Activated T-cell treated with anti-CD3 and anti-CD28 coated beads for 1 hour (primary cell): ENCODE measurements around the gene SMIM21.

ENCODE experiments used
- DNase-seq: peaks from one replicate; pipeline ENCODE4 v3.0.0-alpha.2; 2020; ENCODE audit warnings: low read depth

Gene SMIM21

DNA sequence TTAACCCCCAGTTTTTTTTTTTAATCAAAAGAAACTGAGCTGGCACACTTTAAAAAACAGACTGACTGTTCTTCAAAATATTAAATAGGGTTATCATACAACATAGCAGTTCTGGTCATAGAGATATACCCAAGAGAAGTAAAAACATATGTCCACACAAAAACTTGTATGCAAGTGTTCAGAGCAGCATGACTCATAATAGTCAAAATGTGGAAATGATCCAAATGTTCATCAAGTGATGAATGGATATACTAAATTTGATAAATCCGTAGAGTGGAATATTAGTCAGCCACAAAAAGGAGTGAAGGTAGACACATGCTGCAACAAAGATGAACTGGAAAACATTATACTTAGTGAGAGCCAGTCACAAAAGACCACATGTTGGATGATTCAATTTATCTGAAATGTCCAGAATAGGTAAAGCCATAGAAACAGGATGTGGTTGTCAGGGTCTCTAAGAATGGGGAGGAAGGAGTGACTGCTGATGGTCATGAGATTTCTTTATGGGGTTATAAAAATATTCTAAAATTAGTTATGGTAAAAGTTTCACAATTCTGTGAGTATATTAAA, 5.1 kb downstream of the SMIM21 start:
- DNase-seq: no peak

DNA sequence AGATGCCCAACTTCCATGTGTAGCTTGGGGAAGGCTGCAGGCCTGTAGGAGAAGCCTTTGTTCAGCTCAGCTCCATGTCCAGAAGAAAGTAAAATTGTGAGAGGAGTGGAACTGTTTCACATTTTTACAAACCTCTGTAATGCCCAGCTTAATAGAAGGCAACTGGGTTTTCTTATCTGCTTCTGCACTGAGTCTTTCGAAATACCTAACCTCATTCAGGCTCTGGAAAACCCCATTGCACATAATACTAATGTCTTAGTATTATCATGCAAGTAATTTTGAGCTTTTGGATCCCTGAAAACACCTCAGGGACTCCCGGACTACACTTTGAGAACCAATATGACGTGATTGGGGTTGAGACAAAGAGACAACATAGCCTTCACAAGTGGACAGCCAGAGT, 5.8 kb downstream of the SMIM21 start:
- no peak for DNase-seq

DNA sequence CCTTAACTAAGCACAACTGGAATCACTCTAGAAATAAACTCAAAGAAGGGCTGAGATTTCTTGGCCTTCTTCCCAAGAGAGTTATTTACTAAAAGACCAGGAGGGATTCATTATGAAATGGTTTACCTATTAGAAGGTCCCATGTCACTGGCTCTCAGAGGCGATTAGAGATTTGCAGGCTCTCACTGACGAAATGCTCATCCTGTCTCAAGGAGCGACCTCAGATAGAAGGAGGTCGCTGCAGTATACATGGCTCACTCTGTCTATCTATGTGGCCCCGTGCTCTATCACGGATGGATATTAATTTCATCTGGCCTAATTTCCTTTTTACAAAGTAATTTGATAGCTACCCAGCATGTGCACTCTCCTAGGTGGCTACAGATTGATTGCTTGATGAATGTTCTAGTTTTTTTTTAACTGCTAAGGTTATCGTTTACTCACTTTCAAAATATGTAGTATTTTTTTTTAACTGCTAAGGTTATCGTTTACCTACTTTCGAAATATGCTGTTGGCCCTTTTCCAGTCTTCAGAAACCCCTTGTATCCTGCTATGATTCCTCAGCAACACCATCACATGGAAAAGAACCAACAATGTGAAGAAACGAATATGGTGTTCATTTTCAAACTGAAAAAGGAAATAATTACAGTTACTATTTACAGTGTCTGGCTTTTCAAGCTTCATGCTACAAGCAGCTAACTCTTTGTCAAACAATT, 9.1 kb downstream of the SMIM21 start:
- DNase-seq: no peak

DNA sequence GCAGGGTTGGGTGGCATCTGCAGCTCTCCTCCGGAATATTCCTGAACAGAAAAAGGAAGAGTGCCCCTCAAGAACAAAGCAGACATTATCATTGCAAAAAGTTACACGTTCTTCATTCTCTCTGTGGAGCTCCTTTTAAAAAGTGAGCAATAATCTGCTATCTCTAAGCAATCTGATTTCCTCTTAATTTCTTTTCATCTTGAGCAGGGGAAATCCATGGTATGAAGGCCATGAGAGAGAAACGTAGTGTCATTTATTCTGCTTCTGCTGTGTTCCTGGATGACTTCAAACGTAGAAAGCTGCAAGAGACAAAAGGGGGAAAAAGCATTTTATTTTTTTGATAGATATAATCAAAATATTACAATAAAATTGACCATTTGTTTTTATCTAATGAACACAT, 16.9 kb downstream of the SMIM21 start:
- DNase-seq: no peak

DNA sequence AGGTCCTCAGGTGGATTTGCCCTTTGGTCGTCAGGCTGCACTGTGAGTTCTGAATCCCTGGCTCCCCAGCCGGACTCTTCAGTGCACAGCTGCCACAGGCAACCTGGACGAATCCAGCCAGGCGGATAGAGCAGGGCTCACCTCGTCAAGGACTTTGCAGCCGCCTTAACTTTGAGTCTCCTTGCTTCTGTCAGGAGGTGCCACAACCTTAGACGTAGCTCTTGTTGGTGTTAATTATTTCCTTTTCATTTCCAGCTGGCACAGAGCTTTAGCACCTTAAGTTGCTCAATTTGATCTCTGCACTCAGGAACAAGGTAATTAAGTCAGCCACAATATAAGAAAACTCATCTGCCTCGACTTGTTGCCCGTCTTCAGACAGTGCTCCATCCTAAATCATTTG, 17.7 kb downstream of the SMIM21 start:
- DNase-seq: no peak

DNA sequence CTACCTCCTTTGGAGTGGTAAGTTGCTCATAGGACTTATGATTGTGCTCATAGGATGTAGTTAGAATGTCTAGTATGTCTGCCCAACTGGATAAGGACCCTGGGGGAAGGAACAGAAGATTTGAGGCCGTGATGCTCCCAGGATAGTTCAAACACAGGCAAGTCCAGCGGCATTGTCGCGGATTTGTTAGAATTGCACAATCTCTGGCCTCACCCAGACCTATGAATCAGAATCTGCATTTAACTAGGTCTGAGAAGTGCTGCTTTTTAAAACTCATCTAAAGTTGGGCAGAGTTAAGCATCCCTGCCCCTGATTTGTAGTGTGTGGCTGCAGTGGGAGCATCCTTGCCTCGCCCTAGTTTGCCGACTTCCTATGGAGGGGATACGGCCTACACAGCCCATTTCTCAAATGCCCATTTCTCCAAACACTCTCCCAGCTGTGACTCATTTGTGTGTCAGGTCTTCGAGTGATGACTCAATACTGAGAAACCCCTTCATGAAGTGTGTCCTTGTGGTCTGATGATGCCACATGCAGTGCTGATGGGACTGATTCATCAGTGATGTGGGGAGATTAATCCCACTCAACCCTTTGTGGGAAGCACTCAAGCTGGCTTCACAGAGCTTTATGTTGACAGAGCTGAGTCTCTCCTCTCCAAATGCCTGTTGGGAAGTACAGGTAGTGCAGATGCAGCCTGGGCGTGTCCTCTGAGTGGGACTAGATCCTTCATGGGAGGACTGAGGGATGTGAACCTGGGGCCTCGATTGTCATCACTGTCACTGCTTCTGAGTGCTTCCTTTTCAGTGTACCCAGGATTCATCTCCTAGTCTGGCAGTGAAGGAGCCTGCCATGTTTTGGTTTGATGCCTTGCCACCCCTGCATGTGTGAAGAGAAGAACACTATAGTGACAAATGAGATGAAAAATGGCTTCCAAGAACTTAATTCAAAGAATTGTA, 18.7 kb downstream of the SMIM21 start:
- DNase-seq: no peak

DNA sequence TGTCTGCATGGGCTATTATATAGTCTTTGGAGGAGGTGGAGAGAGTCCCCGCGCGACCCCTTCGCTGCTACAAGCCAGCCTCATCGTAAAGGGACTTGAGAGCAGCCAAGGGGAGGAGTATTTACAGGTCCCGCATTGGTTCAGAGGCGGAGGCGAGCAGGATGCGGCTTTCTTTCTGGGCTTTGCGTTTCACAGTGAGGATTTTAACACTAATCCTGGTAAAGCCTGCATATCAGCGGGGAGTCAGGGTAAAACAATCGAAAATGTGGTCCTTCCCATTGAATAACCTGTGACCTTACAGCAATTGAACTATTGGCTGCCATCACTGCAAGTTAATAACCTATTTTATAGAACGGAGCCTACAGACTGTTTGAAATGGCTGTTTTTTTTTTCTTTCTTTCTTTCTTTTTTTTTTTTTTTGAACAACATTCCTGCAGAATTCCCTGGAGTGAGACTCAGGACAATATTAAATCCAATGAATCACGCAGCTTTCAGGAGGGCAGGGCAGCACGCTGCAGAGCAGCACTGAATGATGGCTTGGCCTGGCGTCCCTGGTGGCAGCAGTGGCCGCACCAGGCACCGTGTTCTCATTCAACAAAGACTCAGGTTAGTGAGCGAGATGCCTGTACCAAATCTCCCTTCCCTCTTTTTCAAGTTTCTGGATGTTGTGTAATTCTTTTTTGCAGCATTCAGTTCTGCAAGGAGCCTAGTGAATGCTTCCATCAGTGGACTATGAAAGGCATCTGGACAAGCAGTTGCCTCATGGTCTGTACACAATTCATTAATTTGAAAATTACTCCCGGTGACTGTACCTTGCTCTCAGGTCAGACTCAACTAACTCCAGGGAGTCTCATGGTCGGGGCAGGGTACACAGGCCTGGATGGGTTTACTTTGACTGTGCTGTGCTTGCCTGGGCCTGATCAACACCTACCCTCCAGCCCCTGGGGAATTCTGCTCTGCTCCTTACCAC, 19.8 kb downstream of the SMIM21 start:
- no peak for DNase-seq

DNA sequence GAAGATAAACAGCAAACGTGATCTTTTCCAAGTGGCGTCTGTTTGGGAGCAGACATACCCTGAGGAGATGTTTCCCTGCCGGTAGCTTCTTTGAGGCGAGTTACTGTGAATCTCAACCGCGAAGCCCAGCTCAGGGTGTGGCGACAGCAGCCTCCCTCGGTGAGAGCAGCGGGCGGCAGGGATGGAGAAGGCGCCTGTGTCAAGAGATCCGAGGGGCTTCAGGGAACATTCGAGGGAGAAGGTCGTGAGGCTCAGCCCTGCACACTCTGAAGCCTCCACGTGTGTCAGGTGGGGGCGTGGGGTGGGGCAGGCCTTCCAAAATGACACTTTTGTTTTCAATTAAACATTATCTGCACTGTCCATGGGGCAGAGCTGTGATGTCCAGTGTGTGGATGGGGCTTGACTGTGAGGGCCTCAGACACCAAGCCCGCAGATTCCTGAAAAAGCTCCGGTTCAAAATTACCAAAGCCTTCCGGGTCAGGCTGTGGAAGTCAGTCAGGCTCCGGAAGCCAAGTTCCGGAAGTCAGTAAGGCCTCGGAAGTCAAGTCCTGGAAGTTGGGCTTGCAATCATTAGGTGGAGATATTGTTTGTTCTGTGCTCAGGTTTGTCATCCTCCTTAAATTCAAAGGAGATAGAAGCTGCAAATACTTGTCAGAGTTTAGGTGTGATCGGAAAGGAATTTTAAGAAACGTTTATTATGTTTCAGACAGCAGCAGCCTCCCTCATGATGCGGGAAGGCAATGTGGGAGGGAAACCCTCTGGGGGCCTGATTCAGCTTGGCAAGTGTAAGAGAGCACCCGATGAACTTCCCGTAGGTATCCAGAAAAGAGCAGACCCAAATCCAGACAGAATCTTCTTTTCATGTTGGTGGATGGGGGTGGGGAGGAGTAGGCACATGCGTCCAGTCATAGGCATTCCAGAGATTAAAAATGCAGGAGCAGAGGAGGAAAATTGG, 20.7 kb downstream of the SMIM21 start:
- no peak for DNase-seq

DNA sequence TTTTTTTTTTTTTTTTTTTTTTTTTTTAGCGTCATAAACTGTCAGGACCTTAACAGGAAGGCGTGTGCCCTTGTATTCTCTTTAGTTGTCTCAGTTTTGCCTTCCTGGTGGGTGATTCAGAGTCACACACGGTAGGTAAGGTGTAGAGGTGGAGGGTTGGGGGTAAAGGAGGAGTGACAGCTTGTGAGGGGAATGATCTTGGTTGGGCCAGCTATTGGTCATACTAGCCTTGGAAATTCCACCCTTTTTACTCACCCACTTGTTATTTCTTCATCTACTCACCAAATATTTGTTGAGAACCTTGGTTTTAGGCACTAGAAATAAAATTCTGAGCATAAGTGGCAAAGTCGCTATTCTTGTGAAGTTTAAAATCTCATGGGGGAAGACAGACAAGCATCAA, 22.2 kb downstream of the SMIM21 start:
- DNase-seq: no peak

DNA sequence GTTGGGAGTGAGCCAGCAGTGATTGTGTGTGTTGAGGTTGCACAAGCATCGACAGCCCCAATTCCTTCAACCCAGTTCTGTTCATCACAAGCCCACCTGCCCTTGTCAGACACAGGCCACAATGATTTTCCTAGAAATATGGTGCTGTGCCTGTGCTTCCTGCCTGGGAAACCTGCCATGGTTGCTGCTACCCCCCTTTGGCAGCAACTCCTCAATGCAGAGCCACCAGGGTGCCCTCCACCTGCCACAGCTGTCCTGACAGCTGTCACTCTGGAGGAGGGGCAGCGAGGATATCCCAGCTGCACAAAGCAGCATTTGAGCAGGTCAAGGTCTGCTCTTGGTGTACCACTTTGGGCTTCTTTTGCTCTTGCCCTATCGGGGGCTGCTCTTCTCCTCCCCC, 27.1 kb downstream of the SMIM21 start:
- DNase-seq: no peak

DNA sequence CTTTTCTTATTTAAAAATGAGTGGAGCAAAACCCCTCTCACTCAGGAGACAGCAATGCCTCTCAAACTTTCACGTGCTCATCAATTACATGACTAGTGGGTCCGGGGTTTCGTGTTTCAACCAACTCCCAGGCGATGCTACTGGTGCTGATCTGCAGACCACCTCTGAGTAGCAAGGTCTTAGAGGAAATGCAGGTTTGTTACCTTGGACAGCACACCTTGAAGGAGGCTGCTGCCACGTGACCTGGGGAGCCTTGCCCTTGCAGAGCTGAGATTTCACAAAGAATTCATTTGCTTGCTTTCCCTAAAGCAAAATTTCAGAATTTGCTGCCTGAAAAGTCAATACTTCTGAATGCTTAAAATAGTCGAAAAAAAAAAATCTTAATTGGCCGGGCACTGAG, 32.4 kb downstream of the SMIM21 start:
- DNase-seq: no peak

DNA sequence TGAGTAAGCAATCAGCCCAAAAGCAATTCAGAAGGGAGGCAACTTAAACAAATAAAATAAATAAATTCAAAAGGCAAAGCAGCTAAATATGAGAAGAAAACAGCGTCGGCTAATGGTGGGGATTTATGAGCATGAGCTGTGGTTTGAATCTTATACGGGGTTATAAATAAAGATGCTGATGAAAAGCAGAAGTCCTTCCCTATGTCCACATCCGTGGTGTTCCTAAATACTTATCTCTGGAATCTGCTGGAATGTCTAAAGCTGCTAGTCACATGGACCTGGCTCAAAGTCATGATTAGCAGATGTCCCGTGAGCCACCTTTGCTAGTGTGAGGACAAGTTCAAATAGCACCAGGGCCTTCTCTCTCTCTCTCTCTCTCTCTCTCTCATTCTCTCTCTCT, 33.8 kb downstream of the SMIM21 start:
- no peak for DNase-seq

DNA sequence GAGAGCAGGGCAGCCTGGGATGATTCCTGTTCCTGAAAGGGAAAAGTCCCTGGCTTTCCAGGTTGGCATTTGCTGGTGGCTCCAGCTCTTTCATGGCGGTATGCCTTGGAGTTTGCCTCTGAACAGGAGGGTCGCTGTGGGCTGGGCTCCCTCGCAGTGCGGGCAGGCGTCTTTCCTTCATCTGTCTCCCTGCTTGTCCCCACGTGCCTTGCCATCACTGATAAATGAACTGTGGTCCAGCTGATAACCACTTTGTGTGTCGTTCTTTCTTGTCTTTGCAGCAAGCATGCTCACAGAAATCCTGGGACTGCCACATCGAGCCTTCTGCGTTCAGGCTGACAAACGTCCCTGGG, 35.3 kb downstream of the SMIM21 start:
- no peak for DNase-seq

DNA sequence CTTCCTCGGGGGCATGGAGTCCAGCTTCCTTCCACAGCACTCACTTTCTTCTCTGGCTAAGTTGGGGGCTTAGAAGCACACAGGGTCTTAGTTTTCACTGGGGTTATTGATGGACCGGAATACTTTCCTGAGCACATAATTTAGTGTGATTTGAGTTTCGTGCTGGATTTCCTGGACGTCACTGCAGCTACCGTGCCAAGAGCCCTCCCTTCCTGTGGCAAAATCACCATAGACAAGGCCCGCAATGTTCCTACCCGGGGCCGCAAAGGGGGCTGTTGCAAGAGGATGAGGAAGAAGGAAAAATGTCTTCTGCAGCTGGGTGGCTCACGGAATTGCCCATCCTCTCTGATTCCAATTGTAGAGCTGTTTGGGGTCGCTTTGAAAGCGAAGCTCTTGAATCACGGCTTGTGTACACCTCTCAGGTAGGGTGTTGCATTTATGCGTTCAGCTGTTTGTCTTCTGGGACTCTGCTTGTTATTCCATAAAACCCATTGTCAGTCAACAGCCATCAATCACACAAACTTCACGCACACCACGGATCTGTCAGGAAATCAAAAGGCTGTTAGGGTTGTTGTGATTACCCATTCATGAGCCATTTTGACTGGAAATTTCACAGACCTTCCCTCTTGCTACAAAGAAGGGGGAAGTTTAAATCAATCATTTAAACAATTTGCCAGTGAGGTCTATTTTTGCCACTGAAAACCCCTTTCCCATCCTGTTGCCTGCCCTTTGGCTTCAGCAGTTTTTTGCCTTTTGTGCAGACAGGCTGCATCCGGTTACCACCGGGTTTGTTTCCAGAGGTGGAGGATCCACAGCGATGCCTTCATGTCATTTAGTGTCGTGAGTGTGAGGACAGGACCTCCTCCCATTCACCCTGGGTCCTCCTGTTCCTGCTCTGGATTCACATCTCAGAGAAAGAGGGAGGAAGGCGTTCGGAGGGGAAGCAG, 36.0 kb downstream of the SMIM21 start:
- DNase-seq: no peak

DNA sequence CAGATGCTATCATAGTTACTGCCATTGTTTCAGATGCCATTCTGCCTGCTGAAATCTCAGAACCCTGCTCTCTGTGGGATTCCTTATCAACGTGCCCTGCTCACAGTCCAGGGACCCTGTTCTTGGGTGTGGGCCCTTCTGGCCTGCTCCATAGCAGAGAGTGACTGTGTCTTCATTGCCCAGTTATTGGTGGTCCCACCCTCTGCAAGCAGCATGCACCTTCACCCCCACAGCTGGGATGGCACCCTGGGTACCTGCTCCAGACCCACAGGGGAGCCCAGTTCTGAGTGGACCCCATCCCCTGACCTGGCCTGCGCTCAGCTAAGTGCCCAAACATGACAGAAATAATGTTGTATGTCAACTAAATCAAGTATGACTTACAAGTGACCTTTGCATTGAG, 36.6 kb downstream of the SMIM21 start:
- no peak for DNase-seq

DNA sequence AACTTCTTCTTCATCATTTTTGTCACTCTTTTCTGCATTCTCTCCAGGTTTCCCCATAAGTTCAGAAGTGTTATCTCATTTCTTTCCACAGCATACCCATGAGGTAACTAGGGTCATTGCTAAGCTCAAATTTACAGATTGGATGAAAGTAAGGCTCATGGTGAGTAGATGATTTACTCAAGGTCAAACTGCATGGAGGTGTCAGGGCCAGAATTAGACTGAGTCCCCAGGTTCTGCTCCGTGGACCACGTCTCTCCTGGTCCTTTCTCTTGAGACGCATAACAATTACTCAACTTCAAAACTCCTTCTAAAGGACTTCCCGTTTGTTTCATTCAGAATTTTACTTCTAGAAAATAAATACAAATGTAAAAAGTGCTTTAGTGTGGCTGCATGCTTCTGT, 43.4 kb downstream of the SMIM21 start:
- DNase-seq: no peak

DNA sequence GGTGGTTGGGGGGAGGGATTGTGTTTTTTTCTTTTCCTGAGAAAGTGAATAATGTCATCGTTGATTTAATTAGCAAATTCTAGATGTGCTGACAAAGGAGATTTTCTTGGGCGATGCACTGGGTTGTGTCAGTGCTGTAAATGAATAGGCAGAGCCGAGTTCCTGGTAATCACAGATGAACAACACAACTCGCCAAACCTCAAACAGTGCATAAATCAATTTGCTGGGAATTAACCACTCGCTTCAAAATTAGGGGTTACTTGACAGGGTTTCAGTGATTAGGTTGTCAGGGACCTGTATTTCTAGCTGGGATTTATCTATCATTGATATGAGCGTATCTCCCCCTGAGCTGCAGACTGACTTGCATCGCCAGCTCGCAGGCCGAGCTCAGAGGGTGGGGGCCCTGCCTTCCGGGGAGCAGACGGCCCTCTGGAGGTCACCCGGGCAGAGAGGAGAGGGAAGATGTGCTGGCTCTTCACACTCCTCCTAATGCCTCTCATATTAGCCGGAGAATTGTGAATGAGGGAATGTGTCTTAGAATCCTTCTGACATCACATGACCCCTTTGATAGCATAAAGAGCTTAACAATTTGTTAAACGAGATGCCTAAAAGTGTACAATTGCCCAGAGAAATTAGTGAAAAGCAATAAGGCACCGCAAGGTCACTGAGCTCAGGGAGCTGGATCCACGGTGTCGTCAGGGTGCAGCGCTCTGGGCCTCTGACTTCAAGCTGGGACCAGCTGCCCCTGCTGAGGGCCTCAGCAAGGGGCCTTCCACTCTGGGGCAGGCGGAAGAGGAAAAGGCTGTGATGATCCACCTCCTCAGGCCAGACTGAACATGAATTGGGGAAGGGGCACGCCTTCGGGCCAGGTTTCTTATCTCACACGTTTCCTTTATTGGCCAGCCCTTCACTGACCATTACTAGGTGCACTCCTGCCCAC, 48.9 kb downstream of the SMIM21 start:
- no peak for DNase-seq

DNA sequence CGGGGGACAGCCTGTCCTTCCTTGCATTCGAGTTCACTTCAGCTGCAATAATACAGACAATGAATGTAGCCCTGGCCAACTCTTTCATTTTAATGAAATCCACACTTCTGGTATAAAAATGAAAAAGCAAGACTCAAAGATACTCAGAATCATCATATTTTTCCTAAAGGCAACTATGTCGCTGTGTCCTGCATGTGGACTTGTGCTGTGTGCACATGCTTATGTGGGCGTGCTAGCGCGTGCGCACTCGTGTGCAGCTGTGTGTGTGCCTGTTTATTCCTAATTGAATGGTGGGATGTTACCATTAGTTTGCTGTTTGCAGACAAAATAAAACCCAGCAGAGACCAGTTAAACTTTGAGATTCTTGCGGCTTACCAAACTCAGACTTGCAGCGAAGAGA, 49.6 kb downstream of the SMIM21 start:
- no peak for DNase-seq

DNA sequence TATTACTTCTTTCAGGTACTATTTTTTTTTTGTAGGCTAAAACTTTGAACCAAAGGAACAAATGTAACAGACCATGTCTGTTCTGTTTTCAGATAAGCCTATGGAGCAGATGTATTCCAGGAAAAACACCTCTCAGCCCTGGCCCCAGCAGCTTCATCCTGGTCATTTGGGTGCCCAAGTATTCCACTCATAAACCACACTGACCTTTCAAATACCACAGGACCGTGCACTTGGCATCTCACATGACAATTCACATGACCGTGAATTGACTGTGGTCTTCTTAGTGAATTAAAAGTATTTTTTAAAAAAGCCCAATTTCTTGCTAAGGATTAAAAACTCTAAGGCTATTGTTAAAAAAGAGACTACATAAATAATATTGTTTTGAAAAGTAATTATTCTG, 50.2 kb downstream of the SMIM21 start:
- DNase-seq: no peak
